PC-9 (cell line): Measurements from ENCODE around the gene TNFRSF9. TPM values are rescaled to one million over a fixed set of nuclear protein-coding genes. Genes with fewer than 3 reads are reported as not detected.

ENCODE experiments used
- BruUV-seq: library from RNA; stranded (reverse); fragments of 400-500 nt; replicated peaks from 2 replicates; lab custom pipeline; 2021; lab: Mats Ljungman, UMichigan
- CTCF ChIA-PET: fragments of 300-600 bp; sonication (Branson Sonifier 250); formaldehyde crosslinking; loops from one replicate; lab custom pipeline; 2022; ENCODE audit warnings: antibody characterized with exemption; lab: Charles Lee
- POLR2A ChIA-PET: fragments of 300-600 bp; sonication (Branson Sonifier 250); formaldehyde crosslinking; loops from one replicate; lab custom pipeline; 2022; ENCODE audit warnings: antibody characterized with exemption; ENCODE audit not compliant: unreplicated experiment; lab: Charles Lee
- DNase-seq, 2 experiments: peaks; one replicate each; pipeline versions ENCODE4 v3.0.0 to v3.0.0-alpha.2; 2015 to 2022; ENCODE audit warnings: mixed read lengths in 1 of 2
- H2AFZ ChIP-seq: fragments of 200-600 bp; sonication (generic); 2 replicates; pipeline ENCODE4 v1.8.1; 2017; ENCODE audit warnings: antibody characterized with exemption
- H3F3A ChIP-seq: fragments of 200-600 bp; sonication (generic); 2 replicates; pipeline ENCODE4 v1.8.1; 2017; ENCODE audit warnings: antibody characterized with exemption, mild to moderate bottlenecking, low read depth; ENCODE audit not compliant: insufficient read depth
- H3K27ac ChIP-seq: fragments of 200-600 bp; sonication (generic); 2 replicates; pipeline ENCODE4 v1.6.1; 2016; ENCODE audit warnings: mixed run types
- H3K27me3 ChIP-seq: fragments of 200-600 bp; sonication (generic); 2 replicates; pipeline ENCODE4 v1.6.1; 2016; ENCODE audit warnings: low read depth, mixed run types; ENCODE audit not compliant: insufficient read depth
- H3K36me3 ChIP-seq: fragments of 200-600 bp; sonication (generic); 2 replicates; pipeline ENCODE4 v1.6.1; 2016; ENCODE audit warnings: low read depth, mixed run types
- H3K4me1 ChIP-seq: fragments of 200-600 bp; sonication (generic); replicated peaks from 2 replicates; pipeline ENCODE4 v1.6.1; 2016; ENCODE audit warnings: mixed run types; ENCODE audit not compliant: insufficient read depth
- H3K4me2 ChIP-seq: fragments of 200-600 bp; sonication (generic); 2 replicates; pipeline ENCODE4 v1.6.1; 2017; ENCODE audit warnings: mixed run types
- H3K4me3 ChIP-seq: fragments of 200-600 bp; sonication (generic); 2 replicates; pipeline ENCODE4 v1.6.1; 2016; ENCODE audit warnings: mixed run types
- H3K79me2 ChIP-seq: fragments of 200-600 bp; sonication (generic); 2 replicates; pipeline ENCODE4 v1.6.1; 2017; ENCODE audit warnings: low read depth, mixed run types
- H3K9me2 ChIP-seq: fragments of 200-600 bp; sonication (generic); 2 replicates; pipeline ENCODE4 v1.8.1; 2017; ENCODE audit warnings: mild to moderate bottlenecking; ENCODE audit not compliant: insufficient read depth
- H3K9me3 ChIP-seq: fragments of 200-600 bp; sonication (generic); 2 replicates; pipeline ENCODE4 v1.8.1; 2016; ENCODE audit warnings: low read depth; ENCODE audit not compliant: insufficient read depth
- H4K20me1 ChIP-seq: fragments of 200-600 bp; sonication (generic); 2 replicates; pipeline ENCODE4 v1.8.1; 2017; ENCODE audit not compliant: insufficient read depth
- EZH2 ChIP-seq: fragments of 200-600 bp; sonication (generic); IDR thresholded peaks from 2 replicates; pipeline ENCODE4 v1.8.0; 2017; ENCODE audit warnings: antibody characterized with exemption, low read depth
- intact Hi-C: fragments of 100-400 bp; cut with micrococcal nuclease; formaldehyde crosslinking; loops from one replicate; pipeline ENCODE4 v1.10.0; 2022; ENCODE audit not compliant: unreplicated experiment
- total RNA-seq: library from RNA; stranded (reverse); gene quantifications from 2 replicates; pipeline ENCODE4 v1.2.3, GENCODE V29; 2021
- TF ChIP-seq, protein P1 (sequence below): fragments of 200-600 bp; sonication (generic); conservative IDR thresholded peaks from 2 replicates; pipeline ENCODE4 v1.6.1; 2017; ENCODE audit warnings: mixed run types, antibody characterized with exemption, mild to moderate bottlenecking, moderate library complexity

TNFRSF9 gene
- total RNA-seq, 1 experiment from 2014 or later: 0.70 TPM

DNA sequence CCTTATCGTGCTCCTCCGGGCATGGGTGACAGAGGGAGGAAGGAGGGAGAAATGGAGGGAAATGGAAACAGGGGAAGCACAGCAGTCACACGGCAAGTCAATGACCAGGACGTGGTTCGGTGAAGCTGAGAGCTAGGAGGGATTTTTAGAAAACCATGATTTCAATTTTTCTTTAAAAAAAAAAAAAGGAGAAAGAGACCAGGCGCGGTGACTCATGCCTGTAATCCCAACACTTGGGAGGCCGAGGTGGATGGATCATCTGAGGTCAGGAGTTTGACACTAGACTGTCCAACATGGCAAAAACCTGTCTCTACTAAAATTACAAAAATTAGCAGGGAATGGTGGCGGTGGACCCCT lies 776 bp upstream of the TNFRSF9 start:
- H3K27me3 ChIP-seq: no peaks in the 10 kb centered on the region
- H3K36me3 ChIP-seq: no peaks in the 10 kb centered on the region
- H3F3A ChIP-seq: no peaks in the 10 kb centered on the region
- TF ChIP-seq, protein P1, sequence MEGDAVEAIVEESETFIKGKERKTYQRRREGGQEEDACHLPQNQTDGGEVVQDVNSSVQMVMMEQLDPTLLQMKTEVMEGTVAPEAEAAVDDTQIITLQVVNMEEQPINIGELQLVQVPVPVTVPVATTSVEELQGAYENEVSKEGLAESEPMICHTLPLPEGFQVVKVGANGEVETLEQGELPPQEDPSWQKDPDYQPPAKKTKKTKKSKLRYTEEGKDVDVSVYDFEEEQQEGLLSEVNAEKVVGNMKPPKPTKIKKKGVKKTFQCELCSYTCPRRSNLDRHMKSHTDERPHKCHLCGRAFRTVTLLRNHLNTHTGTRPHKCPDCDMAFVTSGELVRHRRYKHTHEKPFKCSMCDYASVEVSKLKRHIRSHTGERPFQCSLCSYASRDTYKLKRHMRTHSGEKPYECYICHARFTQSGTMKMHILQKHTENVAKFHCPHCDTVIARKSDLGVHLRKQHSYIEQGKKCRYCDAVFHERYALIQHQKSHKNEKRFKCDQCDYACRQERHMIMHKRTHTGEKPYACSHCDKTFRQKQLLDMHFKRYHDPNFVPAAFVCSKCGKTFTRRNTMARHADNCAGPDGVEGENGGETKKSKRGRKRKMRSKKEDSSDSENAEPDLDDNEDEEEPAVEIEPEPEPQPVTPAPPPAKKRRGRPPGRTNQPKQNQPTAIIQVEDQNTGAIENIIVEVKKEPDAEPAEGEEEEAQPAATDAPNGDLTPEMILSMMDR: no peak
- TF ChIP-seq EZH2: no peak
- CTCF ChIA-PET: interaction anchor here (0.6 kb wide), 1 partner anchor 79 kb away, joined by 3 read pairs; no protein-coding TSS in a partner anchor
- peak in 1 of 2 experiments; percentile 11 for DNase-seq
- H3K27ac ChIP-seq: no peak overlapping the region
- intact Hi-C loops: no loop called here
- no TSS peak for BruUV-seq
- no peaks in the 10 kb centered on the region for H3K9me2 ChIP-seq
- no peak overlapping the region for H2AFZ ChIP-seq
- POLR2A ChIA-PET: interaction anchor here (1.2 kb wide), 1 partner anchor 28 kb away, joined by 12 read pairs; no protein-coding TSS in a partner anchor
- H3K4me1 ChIP-seq: peaks cover 14% of the 10 kb centered on the region
- 0 out of 2 replicates have a peak overlapping the region, but pooled peaks have one; percentile 43 for H3K4me2 ChIP-seq
- H3K79me2 ChIP-seq: no peaks in the 10 kb centered on the region
- no peaks in the 10 kb centered on the region for H4K20me1 ChIP-seq
- no peak overlapping the region for H3K4me3 ChIP-seq
- H3K9me3 ChIP-seq: no peaks in the 10 kb centered on the region

DNA sequence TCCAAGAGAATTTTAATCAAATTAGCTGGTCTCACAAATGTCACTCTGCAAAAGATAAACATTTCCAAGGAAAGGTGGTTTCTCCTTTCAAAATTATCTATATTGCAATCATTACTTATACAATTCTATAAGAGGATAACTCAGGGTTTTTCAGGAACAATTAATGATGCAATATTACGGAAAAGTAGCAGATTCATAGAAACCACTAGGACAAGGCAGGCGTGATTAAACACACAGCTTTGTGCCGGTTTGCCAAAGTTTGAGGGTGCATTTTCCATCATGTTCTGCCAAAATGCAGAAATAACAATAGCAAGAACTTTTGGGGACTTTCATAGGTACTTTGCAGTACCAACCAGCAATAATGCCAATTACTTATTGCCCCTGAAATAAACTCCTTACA lies 605 bp downstream of the TNFRSF9 start:
- Histone ChIP-seq H3K79me2 (no peaks in the 10 kb centered on the region), H2AFZ (no peak overlapping the region), H3K4me1 (peaks cover 14% of the 10 kb centered on the region), H3K4me3 (no peak overlapping the region), H3K27me3 (no peaks in the 10 kb centered on the region), H3K36me3 (no peaks in the 10 kb centered on the region), H3K4me2 (peak overlapping the region; percentile 43; the same call in 1 of the 2 replicates), H3K9me2 (no peaks in the 10 kb centered on the region), H3F3A (no peaks in the 10 kb centered on the region), H3K27ac (no peak overlapping the region), H3K9me3 (no peaks in the 10 kb centered on the region), H4K20me1 (no peaks in the 10 kb centered on the region; the same call in 1 of the 2 replicates)
- no TSS peak for BruUV-seq
- CTCF ChIA-PET: no interaction called here
- intact Hi-C loops: no loop called here
- POLR2A ChIA-PET: interaction anchor here (0.6 to 1.2 kb wide), 2 partner anchors 21 to 27 kb away, joined by 4 to 12 read pairs; no protein-coding TSS in a partner anchor
- DNase-seq: no peak
- TF ChIP-seq, protein P1: no peak
- no peak for TF ChIP-seq EZH2

DNA sequence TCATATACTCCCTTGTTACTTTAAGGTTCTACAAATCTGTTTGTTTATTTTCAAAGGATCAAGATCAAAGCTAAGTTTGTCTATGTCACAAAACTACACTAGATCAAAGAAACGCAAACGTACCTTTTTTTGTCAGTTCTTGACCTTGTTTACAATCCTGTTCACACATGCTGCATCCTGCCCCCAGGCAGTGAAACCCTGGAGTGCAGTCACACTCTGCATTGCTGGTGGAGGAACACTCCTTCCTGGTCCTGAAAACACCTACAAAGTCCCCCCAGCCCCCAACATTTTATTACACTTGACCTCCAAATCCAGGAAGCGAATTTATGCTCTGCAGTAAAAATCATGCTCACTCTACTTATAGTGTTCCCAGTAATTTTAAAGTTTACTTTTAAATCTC lies 2.6 kb downstream of the TNFRSF9 start:
- Histone ChIP-seq H3F3A (no peaks in the 10 kb centered on the region), H3K27me3 (no peaks in the 10 kb centered on the region), H3K4me2 (no peak overlapping the region), H3K4me1 (peaks cover 14% of the 10 kb centered on the region), H3K4me3 (no peak overlapping the region), H3K9me2 (no peaks in the 10 kb centered on the region), H3K27ac (no peak overlapping the region), H2AFZ (no peak overlapping the region), H4K20me1 (no peaks in the 10 kb centered on the region; the same call in 1 of the 2 replicates), H3K9me3 (no peaks in the 10 kb centered on the region), H3K36me3 (no peaks in the 10 kb centered on the region), H3K79me2 (no peaks in the 10 kb centered on the region)
- intact Hi-C loops: no loop called here
- BruUV-seq: no TSS peak
- CTCF ChIA-PET: no interaction called here
- TF ChIP-seq, protein P1: no peak
- no peak for TF ChIP-seq EZH2
- POLR2A ChIA-PET: no interaction called here
- no peak for DNase-seq
